GM19372 (cell line): ENCODE measurements around the gene LIN28B.
"Not testable (repeated sequence)": the region's sequence is repeated elsewhere in the genome, so short reads cannot be mapped to it uniquely, and the experiment has no call there.

Experiments used
- ATAC-seq: cut with Tn5 transposase; IDR thresholded peaks from one replicate; pipeline ENCODE4 v1.9.1; 2021; ENCODE audit warnings: mild to moderate bottlenecking, low read depth, moderate library complexity; ENCODE audit not compliant: unreplicated experiment

LIN28B gene

GRCh38 chr6:104955927-104956730, 778 bp upstream of the LIN28B start:
- no peak for ATAC-seq

GRCh38 chr6:104957301-104958177, 632 bp downstream of the LIN28B start:
- no peak for ATAC-seq

GRCh38 chr6:104958178-104959025, 1.5 kb downstream of the LIN28B start:
- no peak for ATAC-seq

- no peak for ATAC-seq
These were observed 2.3 kb downstream of the LIN28B start for GRCh38 chr6:104959026-104959858.

GRCh38 chr6:104969108-104969507, 12.2 kb downstream of the LIN28B start:
- no peak for ATAC-seq

- no peak for ATAC-seq
These were observed 13.1 kb downstream of the LIN28B start for GRCh38 chr6:104969785-104970581.

- no peak for ATAC-seq
These were observed 16.5 kb downstream of the LIN28B start for GRCh38 chr6:104973404-104973803.

- ATAC-seq = no peak
These were observed 26.4 kb downstream of the LIN28B start for GRCh38 chr6:104983296-104983695.

GRCh38 chr6:104983776-104984175, 26.9 kb downstream of the LIN28B start:
- no peak for ATAC-seq

GRCh38 chr6:104984831-104985230, 27.9 kb downstream of the LIN28B start:
- ATAC-seq = no peak

- not testable (repeated sequence) for ATAC-seq
These were observed 29.0 kb downstream of the LIN28B start for GRCh38 chr6:104985875-104986274.

- ATAC-seq = no peak
These were observed 29.7 kb downstream of the LIN28B start for GRCh38 chr6:104986625-104987024.

GRCh38 chr6:104987218-104987617, 30.3 kb downstream of the LIN28B start:
- ATAC-seq = no peak

- no peak for ATAC-seq
These were observed 33.2 kb downstream of the LIN28B start for GRCh38 chr6:104990085-104990484.

- not testable (repeated sequence) for ATAC-seq
These were observed 34.2 kb downstream of the LIN28B start for GRCh38 chr6:104991062-104991461.

- ATAC-seq = not testable (repeated sequence)
These were observed 36.7 kb downstream of the LIN28B start for GRCh38 chr6:104993576-104993975.

GRCh38 chr6:104995989-104996617, 39.2 kb downstream of the LIN28B start:
- no peak for ATAC-seq

- no peak for ATAC-seq
These were observed 44.2 kb downstream of the LIN28B start for GRCh38 chr6:105001063-105001462.
